H1 (cell line): ENCODE measurements around the gene CRYGA. TPM values are rescaled to one million over a fixed set of nuclear protein-coding genes. Genes with fewer than 3 reads are reported as not detected.

ENCODE experiments used
- CTCF ChIA-PET: fragments of 300-600 bp; sonication (Branson Sonifier 250); formaldehyde crosslinking; loops from one replicate; lab custom pipeline; 2021; ENCODE audit not compliant: partially characterized antibody; lab: Charles Lee
- POLR2A ChIA-PET: fragments of 300-600 bp; sonication (Branson Sonifier 250); formaldehyde crosslinking; loops from one replicate; lab custom pipeline; 2021; ENCODE audit warnings: inconsistent platforms; ENCODE audit not compliant: partially characterized antibody; lab: Charles Lee
- DNase-seq, 2 experiments: peaks; one replicate each; pipeline versions ENCODE4 v3.0.0 to v3.0.0-alpha.2; 2010 to 2022; ENCODE audit warnings: low spot score in 2 of 2, low read depth in 1 of 2, mixed read lengths in 1 of 2
- FAIRE-seq: peaks from 2 replicates; lab custom pipeline; 2011; peaks lifted over from hg19 to GRCh38; lab: Jason Lieb, UNC
- H2AFZ ChIP-seq: 2 replicates; pipeline ENCODE4 v1.8.1; 2012; ENCODE audit warnings: low read length, inconsistent platforms
- H2AK5ac ChIP-seq: 2 replicates; pipeline ENCODE4 v1.6.1; 2013; ENCODE audit warnings: low read depth, low read length
- H2BK120ac ChIP-seq: replicated peaks from 2 replicates; pipeline ENCODE3; 2013; ENCODE audit warnings: low read depth, low read length, inconsistent platforms
- H2BK12ac ChIP-seq: 2 replicates; pipeline ENCODE4 v1.6.1; 2013; ENCODE audit warnings: low read depth, low read length
- H2BK15ac ChIP-seq: 2 replicates; pipeline ENCODE4 v1.6.1; 2013; ENCODE audit warnings: low read length
- H2BK20ac ChIP-seq: 2 replicates; pipeline ENCODE4 v1.6.1; 2013; ENCODE audit warnings: low read length
- H2BK5ac ChIP-seq: 2 replicates; pipeline ENCODE4 v1.6.1; 2013; ENCODE audit warnings: low read depth, low read length
- H3K14ac ChIP-seq: 2 replicates; pipeline ENCODE4 v1.6.1; 2013; ENCODE audit warnings: inconsistent platforms; ENCODE audit not compliant: insufficient read length
- H3K18ac ChIP-seq: 2 replicates; pipeline ENCODE4 v1.6.1; 2013; ENCODE audit warnings: low read length; ENCODE audit errors: extremely low read depth
- H3K23ac ChIP-seq: 2 replicates; pipeline ENCODE4 v1.6.1; 2013; ENCODE audit warnings: inconsistent platforms; ENCODE audit not compliant: insufficient read length
- H3K23me2 ChIP-seq: 2 replicates; pipeline ENCODE4 v1.6.1; 2013; ENCODE audit warnings: low read depth, low read length
- H3K27ac ChIP-seq: 2 replicates; pipeline ENCODE4 v1.6.1; 2011; ENCODE audit warnings: low read depth, low read length, inconsistent platforms
- H3K27me3 ChIP-seq, 4 experiments: replicated peaks in 1 of 4; 1 replicate in 1 of 4; 2 replicates in 3 of 4; pipeline versions ENCODE4 v1.6.1 to v1.8.1; 2011 to 2013; ENCODE audit warnings: low read length in 3 of 4, mild to moderate bottlenecking in 3 of 4, inconsistent platforms in 2 of 4, mixed read lengths in 2 of 4, moderate library complexity in 1 of 4; ENCODE audit not compliant: control insufficient read depth in 3 of 4, insufficient read depth in 3 of 4; ENCODE audit errors: extremely low read depth in 1 of 4
- H3K36me3 ChIP-seq, 4 experiments: 2 replicates each; pipeline versions ENCODE4 v1.6.1 to v1.8.1; 2011 to 2013; ENCODE audit warnings: mild to moderate bottlenecking in 4 of 4, low read length in 3 of 4, moderate library complexity in 2 of 4, control low read depth in 1 of 4, inconsistent platforms in 1 of 4; ENCODE audit not compliant: insufficient read depth in 4 of 4, control insufficient read depth in 2 of 4
- H3K4ac ChIP-seq: replicated peaks from 2 replicates; pipeline ENCODE3; 2013; ENCODE audit warnings: low read length, low read depth, mixed read lengths, inconsistent platforms; ENCODE audit not compliant: insufficient read length
- H3K4me1 ChIP-seq, 4 experiments: replicated peaks in 1 of 4; 1 replicate in 1 of 4; 2 replicates in 3 of 4; pipeline versions ENCODE4 v1.6.1 to v1.8.1; 2011 to 2013; ENCODE audit warnings: low read length in 3 of 4, inconsistent platforms in 2 of 4, mixed read lengths in 1 of 4; ENCODE audit not compliant: insufficient read depth in 4 of 4, control insufficient read depth in 3 of 4
- H3K4me2 ChIP-seq, 2 experiments: 2 replicates each; pipeline versions ENCODE4 v1.6.1 to v1.8.1; 2011 to 2013; ENCODE audit warnings: low read depth in 2 of 2, low read length in 2 of 2, control low read depth in 1 of 2, inconsistent platforms in 1 of 2, mild to moderate bottlenecking in 1 of 2; ENCODE audit not compliant: insufficient read depth in 1 of 2
- H3K4me3 ChIP-seq, 4 experiments: fragments of 200-600, 300-600 bp in 1 of 4; sonication (generic), shearing (Covaris generic), sonication (Bioruptor Twin) in 1 of 4; 2 replicates each; pipeline versions ENCODE4 v1.5.1 to v1.8.1; 2011 to 2016; ENCODE audit warnings: low read length in 4 of 4, low read depth in 3 of 4, control low read depth in 2 of 4, inconsistent platforms in 2 of 4, mild to moderate bottlenecking in 2 of 4, mixed read lengths in 1 of 4, moderate library complexity in 1 of 4; ENCODE audit not compliant: insufficient read depth in 2 of 4; ENCODE audit errors: extremely low read depth in 1 of 4
- H3K56ac ChIP-seq: replicated peaks from 2 replicates; pipeline ENCODE3; 2013; ENCODE audit warnings: low read depth, mild to moderate bottlenecking, mixed read lengths, low read length, inconsistent platforms; ENCODE audit not compliant: insufficient read length
- H3K79me1 ChIP-seq: 2 replicates; pipeline ENCODE4 v1.6.1; 2013; ENCODE audit warnings: low read depth, low read length, control low read depth
- H3K79me2 ChIP-seq, 2 experiments: 2 replicates each; pipeline versions ENCODE4 v1.6.1 to v1.8.1; 2012 to 2013; ENCODE audit warnings: low read length in 2 of 2, mild to moderate bottlenecking in 2 of 2, inconsistent platforms in 1 of 2; ENCODE audit not compliant: insufficient read depth in 2 of 2, control insufficient read depth in 1 of 2
- H3K9ac ChIP-seq, 4 experiments: replicated peaks in 1 of 4; 1 replicate in 1 of 4; 2 replicates in 3 of 4; pipeline versions ENCODE4 v1.6.1 to v1.8.1; 2011 to 2013; ENCODE audit warnings: low read depth in 3 of 4, low read length in 3 of 4, control low read depth in 2 of 4, mild to moderate bottlenecking in 2 of 4, moderate library complexity in 2 of 4, inconsistent platforms in 1 of 4; ENCODE audit errors: extremely low read depth in 1 of 4
- H3K9me3 ChIP-seq, 2 experiments: 2 replicates each; pipeline versions ENCODE4 v1.6.1 to v1.8.1; 2012 to 2013; ENCODE audit warnings: mild to moderate bottlenecking in 2 of 2, moderate library complexity in 2 of 2, control low read depth in 1 of 2, inconsistent platforms in 1 of 2, low read depth in 1 of 2, low read length in 1 of 2, mixed read lengths in 1 of 2; ENCODE audit not compliant: insufficient read depth in 2 of 2
- H4K20me1 ChIP-seq, 2 experiments: replicated peaks in 1 of 2; 2 replicates each; pipeline versions ENCODE3 to v1.8.1; 2011 to 2013; ENCODE audit warnings: inconsistent platforms in 2 of 2, low read length in 2 of 2, mild to moderate bottlenecking in 1 of 2; ENCODE audit not compliant: insufficient read depth in 2 of 2, control insufficient read depth in 1 of 2
- H4K5ac ChIP-seq: 2 replicates; pipeline ENCODE4 v1.6.1; 2013; ENCODE audit warnings: low read length, low read depth, mixed read lengths, inconsistent platforms; ENCODE audit not compliant: insufficient read length
- H4K8ac ChIP-seq: 2 replicates; pipeline ENCODE4 v1.8.0; 2013; ENCODE audit warnings: mild to moderate bottlenecking, moderate library complexity, low read length, inconsistent platforms; ENCODE audit not compliant: insufficient read depth; ENCODE audit errors: extremely low read depth
- H4K91ac ChIP-seq: replicated peaks from 2 replicates; pipeline ENCODE3; 2013; ENCODE audit warnings: low read length, mixed read lengths, inconsistent platforms; ENCODE audit not compliant: insufficient read length
- HDAC6 ChIP-seq: IDR thresholded peaks from one replicate; pipeline ENCODE4 v1.7.1; 2012; ENCODE audit warnings: low read depth, mild to moderate bottlenecking, inconsistent platforms, low read length, moderate library complexity
- WGBS, 2 experiments: shearing (Covaris generic) in 1 of 2; methylation state at CpG; one replicate each; pipeline versions ENCODE4 v1.1.6 to v1.1.7; 2013 to 2015; ENCODE audit warnings: low lambda C conversion rate in 2 of 2, mixed read lengths in 2 of 2, inconsistent platforms in 1 of 2, low coverage in 1 of 2, missing lambda C conversion rate in 1 of 2; ENCODE audit not compliant: insufficient replicate concordance in 2 of 2, insufficient coverage in 1 of 2, insufficient read length in 1 of 2; ENCODE audit errors: extremely low coverage in 1 of 2, missing lambda C conversion rate in 1 of 2; 5-methylcytosine and 5-hydroxymethylcytosine counted together
- polyA plus RNA-seq, 7 experiments: library from polyadenylated mRNA; depleted of rRNA in 3 of 7; stranded (reverse) in 5 of 7; unstranded in 2 of 7; fragments of >200 nt in 5 of 7; fragments of 200-250 nt in 2 of 7; gene quantifications; 1 replicate in 5 of 7; 2 replicates in 1 of 7; 4 replicates in 1 of 7; pipeline versions ENCODE4 v1.2.1 to v1.2.3, GENCODE V29; 2011 to 2013; ENCODE audit warnings: missing spikeins in 2 of 7, mixed read lengths in 2 of 7
- total RNA-seq: library from RNA; stranded (reverse); fragmentation: NEBNext Ultra II Directional; extraction: Animal tissue kit (Norgen Biotek cat#: 25700); gene quantifications from 2 replicates; pipeline ENCODE4 v1.2.1, GENCODE V29; 2021

CRYGA gene
- total and polyA plus RNA-seq, 2 of the 8 experiments (the other 6 are each of a cell fraction or from before 2014, with no cell fraction given): not detected

DNA sequence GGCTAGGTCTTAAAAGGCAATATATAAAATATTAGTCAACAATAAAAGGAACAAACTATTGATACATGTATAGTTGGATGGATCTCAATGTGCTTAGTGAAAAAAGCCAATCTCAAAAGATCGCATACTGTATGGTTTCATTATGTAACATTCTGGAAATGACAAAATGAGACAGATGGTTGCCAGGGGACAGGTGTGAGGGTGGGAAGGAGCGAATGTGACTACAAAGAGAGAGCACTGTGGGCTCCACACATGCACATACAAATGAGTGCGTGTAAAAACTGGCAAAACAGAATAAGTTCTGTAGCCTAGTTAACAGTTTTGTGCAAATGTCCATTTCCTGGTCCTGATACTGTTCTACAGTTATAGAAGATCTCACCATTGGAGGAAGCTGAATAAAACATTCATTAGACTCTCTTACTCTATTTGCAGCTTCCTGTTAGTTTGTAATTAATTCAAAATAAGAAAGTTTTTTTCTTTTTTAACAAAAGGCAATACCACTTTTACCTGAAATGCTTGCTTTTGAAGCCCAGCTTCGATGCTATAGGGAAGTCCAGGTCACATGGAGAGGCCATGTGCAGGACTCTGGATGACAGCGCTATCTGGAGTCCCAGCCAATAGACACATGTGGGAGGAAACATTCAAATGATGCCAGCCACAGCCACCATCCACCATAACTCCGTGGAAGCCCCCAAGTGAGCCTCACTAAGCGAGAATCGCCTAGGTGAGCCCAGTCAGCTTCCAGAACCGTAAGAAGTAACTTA is 47.5 kb upstream of the CRYGA start:
- Histone ChIP-seq H4K91ac (no peak overlapping the region), H3K36me3 (no peaks in the 10 kb centered on the region), H2AFZ (no peak overlapping the region; the same call in 1 of the 2 replicates), H3K14ac (no peak overlapping the region), H3K27ac (no peak overlapping the region), H3K23ac (no peak overlapping the region), H3K4me1 (0 out of 7 replicates have a peak, but pooled peaks cover 0 to 2% (median 0%) of the 10 kb centered on the region in 4 experiments), H2BK5ac (no peak overlapping the region), H3K79me2 (no peaks in the 10 kb centered on the region), H3K4me2 (no peak overlapping the region), H4K5ac (no peak overlapping the region), H3K23me2 (no peaks in the 10 kb centered on the region), H3K27me3 (no peaks in the 10 kb centered on the region), H2BK20ac (no peak overlapping the region), H2BK12ac (no peak overlapping the region), H3K9me3 (no peaks in the 10 kb centered on the region), H3K79me1 (no peaks in the 10 kb centered on the region), H2BK120ac (no peak overlapping the region), H3K4ac (no peak overlapping the region), H4K20me1 (no peaks in the 10 kb centered on the region), H3K9ac (no peak overlapping the region), H4K8ac (no peak overlapping the region), H3K18ac (no peak overlapping the region), H3K4me3 (no peak overlapping the region), H2BK15ac (no peak overlapping the region), H3K56ac (no peak overlapping the region), H2AK5ac (no peak overlapping the region)
- FAIRE-seq (no peak), DNase-seq (no peak)
- TF ChIP-seq HDAC6: no peak
- CTCF ChIA-PET: interaction anchor here (0.6 to 1.2 kb wide), 3 partner anchors 16 to 31 kb away, joined by 3 read pairs; no protein-coding TSS in a partner anchor
- POLR2A ChIA-PET: interaction anchor here (0.8 kb wide), 1 partner anchor 30 kb away, joined by 4 read pairs; no protein-coding TSS in a partner anchor
- 95% methylated on average over 9 of the region's 9 CpGs; no CpG with 5 or more reads in 1 of the 2 experiments for WGBS, 2 experiments
